ENCODE measurements around the gene ARHGAP42.

DNA sequence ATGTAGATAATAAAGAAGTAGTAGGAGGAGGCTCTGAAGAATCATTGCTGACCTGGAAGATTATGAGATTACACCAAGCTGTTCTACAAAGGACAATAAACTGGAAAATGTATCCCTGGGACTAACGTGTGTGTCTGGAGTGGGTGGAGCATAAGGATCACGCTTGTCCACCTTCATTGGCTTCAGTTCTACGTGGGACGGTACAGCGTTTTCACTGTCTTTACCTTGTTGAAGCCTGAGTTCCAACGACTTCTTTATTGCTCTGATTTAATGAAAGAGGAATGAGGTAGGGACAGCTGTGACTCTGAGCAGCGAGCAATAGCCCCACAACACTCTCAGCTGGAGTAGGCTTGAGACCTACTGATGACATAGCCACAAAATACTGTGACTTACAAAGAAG lies 87.0 kb downstream of the ARHGAP42 start:
- TF ChIP-seq POLR2A (IDR thresholded peaks at IDR 0.05; ENCODE audit: low read depth, low read length) (no peak), TAF1 (IDR thresholded peaks at IDR 0.05; ENCODE audit: borderline replicate concordance, low read depth, low read length) (no peak)

Data from GM12892 (cell line).